A549 (cell line): ENCODE data around the gene HINT3.

Experiments
- CBX8 ChIP-seq: fragments of 200-600 bp; sonication (generic); IDR thresholded peaks from 2 replicates; pipeline ENCODE4 v1.6.1; 2016
- CTCF ChIP-seq: fragments of >200 bp; sonication (Bioruptor Twin); formaldehyde crosslinking; IDR thresholded peaks from 3 replicates; pipeline ENCODE4 v1.5.1; 2016
- EP300 ChIP-seq, 2 experiments: fragments of >200 bp; sonication (Bioruptor Twin); formaldehyde crosslinking; IDR thresholded peaks; 2 replicates in 1 of 2; 3 replicates in 1 of 2; pipeline ENCODE4 v1.6.1; 2016 to 2017
- HOXB5 ChIP-seq: fragments of 250-450 bp; sonication (Bioruptor Pico); IDR thresholded peaks from 2 replicates; pipeline ENCODE4 v1.5.0; 2020; ENCODE audit warnings: mild to moderate bottlenecking, moderate library complexity
- POLR2AphosphoS2 ChIP-seq: conservative IDR thresholded peaks from 2 replicates; pipeline ENCODE4 v1.6.1; 2012; ENCODE audit warnings: low read length, improper control_type of control experiment, inconsistent platforms
- SMC3 ChIP-seq: fragments of >200 bp; sonication (Bioruptor Twin); formaldehyde crosslinking; IDR thresholded peaks from 3 replicates; pipeline ENCODE4 v1.6.1; 2018; ENCODE audit warnings: inconsistent platforms
- TFCP2L1 ChIP-seq: fragments of 250-450 bp; sonication (Bioruptor Pico); IDR thresholded peaks from 2 replicates; pipeline ENCODE4 v1.5.0; 2021; ENCODE audit warnings: mild to moderate bottlenecking
- USF2 ChIP-seq: fragments of 450-650 bp; IDR thresholded peaks from 2 replicates; pipeline ENCODE4 v1.6.1; 2014; ENCODE audit warnings: antibody characterized with exemption

GRCh38 chr6:125924697-125925358 lies 31.7 kb upstream of the HINT3 start:
- TF ChIP-seq TFCP2L1 (CRISPR knock-in tag) (no peak), CBX8 (no peak), POLR2AphosphoS2 (no peak), CTCF (no peak), EP300 (IDR thresholded peaks at IDR 0.05) (no peak), HOXB5 (CRISPR knock-in tag) (no peak), SMC3 (no peak), USF2 (no peak)
